Astrocyte (in vitro differentiated cells and primary cell): ENCODE data around the gene C1orf21.

Experiments
- EZH2 ChIP-seq: IDR thresholded peaks from 2 replicates; pipeline ENCODE4 v1.6.1; 2012; ENCODE audit warnings: mild to moderate bottlenecking, low read length, inconsistent platforms; ENCODE audit not compliant: insufficient read depth
- TF ChIP-seq, protein P1 (sequence below): IDR thresholded peaks from 2 replicates; pipeline ENCODE4 v1.5.1; 2011; ENCODE audit warnings: low read depth, mild to moderate bottlenecking, inconsistent platforms, low read length, moderate library complexity; ENCODE audit not compliant: insufficient read depth

- TF ChIP-seq, protein P1, sequence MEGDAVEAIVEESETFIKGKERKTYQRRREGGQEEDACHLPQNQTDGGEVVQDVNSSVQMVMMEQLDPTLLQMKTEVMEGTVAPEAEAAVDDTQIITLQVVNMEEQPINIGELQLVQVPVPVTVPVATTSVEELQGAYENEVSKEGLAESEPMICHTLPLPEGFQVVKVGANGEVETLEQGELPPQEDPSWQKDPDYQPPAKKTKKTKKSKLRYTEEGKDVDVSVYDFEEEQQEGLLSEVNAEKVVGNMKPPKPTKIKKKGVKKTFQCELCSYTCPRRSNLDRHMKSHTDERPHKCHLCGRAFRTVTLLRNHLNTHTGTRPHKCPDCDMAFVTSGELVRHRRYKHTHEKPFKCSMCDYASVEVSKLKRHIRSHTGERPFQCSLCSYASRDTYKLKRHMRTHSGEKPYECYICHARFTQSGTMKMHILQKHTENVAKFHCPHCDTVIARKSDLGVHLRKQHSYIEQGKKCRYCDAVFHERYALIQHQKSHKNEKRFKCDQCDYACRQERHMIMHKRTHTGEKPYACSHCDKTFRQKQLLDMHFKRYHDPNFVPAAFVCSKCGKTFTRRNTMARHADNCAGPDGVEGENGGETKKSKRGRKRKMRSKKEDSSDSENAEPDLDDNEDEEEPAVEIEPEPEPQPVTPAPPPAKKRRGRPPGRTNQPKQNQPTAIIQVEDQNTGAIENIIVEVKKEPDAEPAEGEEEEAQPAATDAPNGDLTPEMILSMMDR, result no peak
- no peak for TF ChIP-seq EZH2
These were observed 257.9 kb downstream of the C1orf21 start for GRCh38 chr1:184644771-184645170.
